OCI-LY1 (cell line): ENCODE measurements around the gene PLEKHG4.

Experiments used
- H2AFZ ChIP-seq: fragments of 200-600 bp; sonication (generic), shearing (Covaris generic); 2 replicates; pipeline ENCODE4 v1.6.0; 2014; ENCODE audit warnings: antibody characterized with exemption, mild to moderate bottlenecking, low read length
- H3F3A ChIP-seq: fragments of 200-600 bp; sonication (generic), shearing (Covaris generic); 2 replicates; pipeline ENCODE4 v1.6.0; 2014; ENCODE audit warnings: mild to moderate bottlenecking, antibody characterized with exemption, low read length, moderate library complexity; ENCODE audit not compliant: insufficient read depth
- H3K27ac ChIP-seq: fragments of 200-600 bp; sonication (generic); 2 replicates; pipeline ENCODE4 v1.5.1; 2014; ENCODE audit warnings: low read length, mixed run types, mild to moderate bottlenecking, low read depth; ENCODE audit not compliant: poor library complexity, severe bottlenecking
- H3K27me3 ChIP-seq: fragments of 200-600 bp; sonication (generic); 2 replicates; pipeline ENCODE4 v1.6.0; 2014; ENCODE audit warnings: antibody characterized with exemption, mild to moderate bottlenecking, low read length, moderate library complexity; ENCODE audit not compliant: insufficient read depth
- H3K36me3 ChIP-seq: fragments of 200-600 bp; sonication (generic); 2 replicates; pipeline ENCODE4 v1.6.1; 2014; ENCODE audit warnings: mild to moderate bottlenecking, antibody characterized with exemption, low read length, moderate library complexity, mixed read lengths; ENCODE audit not compliant: insufficient read depth
- H3K4me1 ChIP-seq: fragments of 200-600 bp; sonication (generic); 2 replicates; pipeline ENCODE4 v1.5.1; 2014; ENCODE audit warnings: mild to moderate bottlenecking, low read length, moderate library complexity; ENCODE audit not compliant: insufficient read depth, severe bottlenecking
- H3K4me2 ChIP-seq: fragments of 200-600 bp; sonication (generic), shearing (Covaris generic); 2 replicates; pipeline ENCODE4 v1.6.1; 2014; ENCODE audit warnings: low read length
- H3K4me3 ChIP-seq: fragments of 200-600 bp; sonication (generic); 2 replicates; pipeline ENCODE4 v1.5.1; 2014; ENCODE audit warnings: low read length, low read depth, mild to moderate bottlenecking, mixed read lengths; ENCODE audit not compliant: poor library complexity, severe bottlenecking
- H3K79me2 ChIP-seq: fragments of 200-600 bp; shearing (Covaris generic); 2 replicates; pipeline ENCODE4 v1.6.1; 2016; ENCODE audit warnings: mixed run types, low read length, mixed read lengths; ENCODE audit not compliant: insufficient read depth
- H3K9ac ChIP-seq: fragments of 200-600 bp; sonication (generic), shearing (Covaris generic); 2 replicates; pipeline ENCODE4 v1.6.1; 2014; ENCODE audit warnings: mild to moderate bottlenecking, low read length, mixed read lengths
- H3K9me2 ChIP-seq: fragments of 200-600 bp; sonication (generic), shearing (Covaris generic); 2 replicates; pipeline ENCODE4 v1.6.1; 2014; ENCODE audit warnings: low read depth, mild to moderate bottlenecking, low read length, mixed read lengths
- H3K9me3 ChIP-seq: fragments of 200-600 bp; shearing (Covaris generic); 2 replicates; pipeline ENCODE4 v1.6.1; 2014; ENCODE audit warnings: low read length, mixed read lengths
- H4K20me1 ChIP-seq: fragments of 200-600 bp; sonication (generic), shearing (Covaris generic); 2 replicates; pipeline ENCODE4 v1.6.0; 2016; ENCODE audit warnings: mild to moderate bottlenecking, low read length; ENCODE audit not compliant: insufficient read depth
- EZH2 ChIP-seq: fragments of 200-600 bp; sonication (generic), shearing (Covaris generic); IDR thresholded peaks from 2 replicates; pipeline ENCODE4 v1.8.0; 2017; ENCODE audit warnings: borderline replicate concordance, mixed run types, mild to moderate bottlenecking, antibody characterized with exemption, low read length, moderate library complexity, mixed read lengths
- TF ChIP-seq, protein P1 (sequence below): fragments of 200-600 bp; sonication (generic), shearing (Covaris generic); IDR thresholded peaks from 2 replicates; pipeline ENCODE4 v1.5.1; 2017; ENCODE audit warnings: mild to moderate bottlenecking, antibody characterized with exemption, low read length, moderate library complexity, mixed read lengths

Gene PLEKHG4

DNA sequence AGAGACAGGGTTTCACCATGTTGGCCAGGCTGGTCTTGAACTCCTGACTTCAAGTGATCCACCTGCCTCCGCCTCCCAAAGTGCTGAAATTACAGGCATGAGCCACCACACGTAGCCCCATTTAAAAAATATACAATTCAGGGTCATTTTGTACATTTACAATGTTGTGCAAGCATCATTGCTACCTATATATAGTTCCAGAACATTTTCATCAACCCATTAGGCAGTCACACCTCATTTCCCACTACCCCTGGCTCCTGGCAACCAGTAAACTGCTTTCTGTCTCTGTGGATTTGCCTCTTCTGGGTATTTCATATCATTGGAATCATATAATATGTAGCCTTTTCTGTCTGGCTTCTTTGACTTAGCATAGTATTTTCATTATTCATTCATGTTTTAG is 54.0 kb downstream of the PLEKHG4 start:
- Histone ChIP-seq H3K36me3 (no peaks in the 10 kb centered on the region), H3K4me2 (no peak overlapping the region), H3K9me2 (no peaks in the 10 kb centered on the region)

DNA sequence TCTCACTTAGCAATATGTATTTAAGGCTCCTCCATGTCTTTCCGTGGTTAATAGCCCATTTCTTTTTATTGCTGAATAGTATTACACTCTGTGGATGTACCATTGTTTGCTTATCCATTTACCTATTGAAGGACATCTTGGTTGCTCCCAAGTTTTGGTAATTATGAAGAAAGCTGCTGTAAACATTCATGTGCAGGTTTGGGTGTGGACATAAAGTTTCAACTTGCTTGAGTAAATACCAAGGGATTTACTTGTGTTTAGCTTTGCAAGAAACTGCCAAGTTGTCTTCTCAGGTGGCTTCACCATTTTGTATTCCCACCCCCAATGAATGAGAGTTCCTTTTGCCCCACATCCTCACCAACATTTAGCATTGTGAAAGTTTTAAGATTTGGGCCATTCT is 56.8 kb downstream of the PLEKHG4 start:
- Histone ChIP-seq H3K27me3 (no peaks in the 10 kb centered on the region), H3K4me2 (no peak overlapping the region), H3K27ac (no peak overlapping the region), H3K9me3 (no peaks in the 10 kb centered on the region), H3K9me2 (no peaks in the 10 kb centered on the region), H4K20me1 (no peaks in the 10 kb centered on the region), H3K36me3 (no peaks in the 10 kb centered on the region), H3K4me1 (no peaks in the 10 kb centered on the region), H3K4me3 (no peak overlapping the region), H3F3A (no peaks in the 10 kb centered on the region), H3K79me2 (no peaks in the 10 kb centered on the region), H2AFZ (no peak overlapping the region), H3K9ac (no peak overlapping the region)
- no peak for TF ChIP-seq EZH2
- TF ChIP-seq, protein P1, sequence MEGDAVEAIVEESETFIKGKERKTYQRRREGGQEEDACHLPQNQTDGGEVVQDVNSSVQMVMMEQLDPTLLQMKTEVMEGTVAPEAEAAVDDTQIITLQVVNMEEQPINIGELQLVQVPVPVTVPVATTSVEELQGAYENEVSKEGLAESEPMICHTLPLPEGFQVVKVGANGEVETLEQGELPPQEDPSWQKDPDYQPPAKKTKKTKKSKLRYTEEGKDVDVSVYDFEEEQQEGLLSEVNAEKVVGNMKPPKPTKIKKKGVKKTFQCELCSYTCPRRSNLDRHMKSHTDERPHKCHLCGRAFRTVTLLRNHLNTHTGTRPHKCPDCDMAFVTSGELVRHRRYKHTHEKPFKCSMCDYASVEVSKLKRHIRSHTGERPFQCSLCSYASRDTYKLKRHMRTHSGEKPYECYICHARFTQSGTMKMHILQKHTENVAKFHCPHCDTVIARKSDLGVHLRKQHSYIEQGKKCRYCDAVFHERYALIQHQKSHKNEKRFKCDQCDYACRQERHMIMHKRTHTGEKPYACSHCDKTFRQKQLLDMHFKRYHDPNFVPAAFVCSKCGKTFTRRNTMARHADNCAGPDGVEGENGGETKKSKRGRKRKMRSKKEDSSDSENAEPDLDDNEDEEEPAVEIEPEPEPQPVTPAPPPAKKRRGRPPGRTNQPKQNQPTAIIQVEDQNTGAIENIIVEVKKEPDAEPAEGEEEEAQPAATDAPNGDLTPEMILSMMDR: no peak

More for the DNA sequence above, 54.0 kb downstream of the PLEKHG4 start:
- H3F3A ChIP-seq: no peaks in the 10 kb centered on the region
- H4K20me1 ChIP-seq: no peaks in the 10 kb centered on the region
- H3K79me2 ChIP-seq: no peaks in the 10 kb centered on the region
- no peak overlapping the region for H2AFZ ChIP-seq
- no peaks in the 10 kb centered on the region for H3K4me1 ChIP-seq
- TF ChIP-seq, protein P1: no peak
- H3K27ac ChIP-seq: no peak overlapping the region
- no peaks in the 10 kb centered on the region for H3K9me3 ChIP-seq
- no peaks in the 10 kb centered on the region for H3K27me3 ChIP-seq
- no peak overlapping the region for H3K4me3 ChIP-seq
- H3K9ac ChIP-seq: no peak overlapping the region

DNA sequence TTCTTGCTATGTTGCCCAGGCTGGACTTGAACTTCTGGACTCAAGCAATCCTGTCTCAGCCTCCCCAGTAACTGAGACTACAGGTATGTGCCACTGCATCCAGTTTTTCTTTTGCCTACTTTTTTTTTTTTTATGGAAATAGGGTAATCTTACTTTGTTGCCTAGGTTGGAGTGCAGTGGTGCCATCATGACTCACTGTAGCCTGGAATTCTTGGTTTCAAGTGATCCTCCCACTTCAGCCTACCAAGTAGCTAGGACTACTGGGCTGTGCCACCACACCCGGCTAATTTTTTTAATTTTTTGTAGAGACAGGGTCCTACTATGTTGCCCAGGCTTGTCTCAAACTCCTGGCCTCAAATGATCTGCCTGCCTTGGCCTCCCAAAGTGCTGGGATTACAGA is 57.3 kb downstream of the PLEKHG4 start:
- H3K79me2 ChIP-seq: no peaks in the 10 kb centered on the region
- H3K9me3 ChIP-seq: no peaks in the 10 kb centered on the region
- no peaks in the 10 kb centered on the region for H3K4me1 ChIP-seq
- H3F3A ChIP-seq: no peaks in the 10 kb centered on the region
- H3K4me3 ChIP-seq: no peak overlapping the region
- no peak overlapping the region for H3K4me2 ChIP-seq
- no peak overlapping the region for H3K27ac ChIP-seq
- H3K27me3 ChIP-seq: no peaks in the 10 kb centered on the region
- H3K36me3 ChIP-seq: no peaks in the 10 kb centered on the region
- H3K9ac ChIP-seq: no peak overlapping the region
- no peaks in the 10 kb centered on the region for H3K9me2 ChIP-seq
- TF ChIP-seq, protein P1: no peak
- no peak for TF ChIP-seq EZH2
- no peaks in the 10 kb centered on the region for H4K20me1 ChIP-seq
- no peak overlapping the region for H2AFZ ChIP-seq
